ENCODE results near the gene TIAM1.

GRCh38 chr21:31284797-31285397, 59.2 kb downstream of the TIAM1 start:
- TF ChIP-seq CTCF (IDR thresholded peaks at IDR 0.05) (no peak), EP300 (IDR thresholded peaks at IDR 0.05) (no peak), POLR2A (IDR thresholded peaks at IDR 0.05) (no peak)
